Activated CD4-positive, alpha-beta T cell treated with anti-CD3 and anti-CD28 coated beads for 24 hours (primary cell): ENCODE measurements around the gene TMEM184C.

Experiments
- DNase-seq, 2 donors: peaks; one replicate each; pipeline ENCODE4 v3.0.0-alpha.2; 2020; ENCODE audit warnings: low read depth in 2 of 2

TMEM184C gene

GRCh38 chr4:147651563-147651962 lies 34.4 kb downstream of the TMEM184C start:
- no peak for DNase-seq

- no peak for DNase-seq
These were observed 38.4 kb downstream of the TMEM184C start for GRCh38 chr4:147655639-147656038.

- DNase-seq: no peak
These were observed 41.3 kb downstream of the TMEM184C start for GRCh38 chr4:147658501-147658900.

- no peak for DNase-seq
These were observed 56.9 kb downstream of the TMEM184C start for GRCh38 chr4:147674073-147674472.

- no peak for DNase-seq
These were observed 57.3 kb downstream of the TMEM184C start for GRCh38 chr4:147674496-147674895.

GRCh38 chr4:147678106-147678505 lies 60.9 kb downstream of the TMEM184C start:
- DNase-seq: no peak

- no peak for DNase-seq
These were observed 61.8 kb downstream of the TMEM184C start for GRCh38 chr4:147678796-147679549.

GRCh38 chr4:147682755-147683154 lies 65.6 kb downstream of the TMEM184C start:
- DNase-seq: no peak

- no peak for DNase-seq
These were observed 66.0 kb downstream of the TMEM184C start for GRCh38 chr4:147683188-147683591.

GRCh38 chr4:147683717-147684700 lies 66.8 kb downstream of the TMEM184C start, which contains the start of gene PRMT9:
Gene PRMT9, minus strand, starts transcription at chr4:147684163. Its CDS starts 176 bp downstream, at chr4:147683987.
- peak; percentile 80 to 82 for DNase-seq

- DNase-seq: no peak
These were observed 71.9 kb downstream of the TMEM184C start for GRCh38 chr4:147689067-147689466.

- DNase-seq: no peak
These were observed 74.6 kb downstream of the TMEM184C start for GRCh38 chr4:147691820-147692219.

- DNase-seq: no peak
These were observed 76.0 kb downstream of the TMEM184C start for GRCh38 chr4:147693218-147693617.

- DNase-seq: no peak
These were observed 79.7 kb downstream of the TMEM184C start for GRCh38 chr4:147696866-147697265.

GRCh38 chr4:147704846-147705245 lies 87.6 kb downstream of the TMEM184C start:
- no peak for DNase-seq

- DNase-seq: no peak
These were observed 90.9 kb downstream of the TMEM184C start for GRCh38 chr4:147707892-147708672.

- DNase-seq: no peak
These were observed 92.8 kb downstream of the TMEM184C start for GRCh38 chr4:147709999-147710398.

- DNase-seq: no peak
These were observed 97.6 kb downstream of the TMEM184C start for GRCh38 chr4:147714575-147715401.

- DNase-seq: no peak
These were observed 100.7 kb downstream of the TMEM184C start for GRCh38 chr4:147717878-147718277.
